ENCODE results near the gene CHCT1.

Gene CHCT1

GRCh38 chr17:60443713-60444112 is 21.4 kb downstream of the CHCT1 start:
- no peak for DNase-seq

DNA sequence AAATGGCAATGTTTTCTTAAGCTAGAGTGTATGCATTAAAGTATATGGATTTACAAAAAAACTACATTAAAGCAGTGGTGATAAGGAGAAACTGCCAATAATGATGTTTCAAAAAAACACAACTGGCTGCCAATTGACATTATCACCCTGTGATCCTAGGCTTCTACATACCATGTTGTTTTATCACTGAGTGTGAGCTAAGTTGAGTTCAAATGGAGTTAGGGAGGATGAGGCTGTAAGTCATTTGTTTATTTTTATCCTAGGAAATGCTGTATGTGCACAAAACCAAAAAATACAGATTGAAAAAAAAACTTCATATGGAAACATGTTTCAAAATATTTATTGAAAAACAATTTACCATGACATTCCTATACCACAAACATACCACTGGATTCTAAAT is 22.9 kb downstream of the CHCT1 start:
- no peak for DNase-seq

DNA sequence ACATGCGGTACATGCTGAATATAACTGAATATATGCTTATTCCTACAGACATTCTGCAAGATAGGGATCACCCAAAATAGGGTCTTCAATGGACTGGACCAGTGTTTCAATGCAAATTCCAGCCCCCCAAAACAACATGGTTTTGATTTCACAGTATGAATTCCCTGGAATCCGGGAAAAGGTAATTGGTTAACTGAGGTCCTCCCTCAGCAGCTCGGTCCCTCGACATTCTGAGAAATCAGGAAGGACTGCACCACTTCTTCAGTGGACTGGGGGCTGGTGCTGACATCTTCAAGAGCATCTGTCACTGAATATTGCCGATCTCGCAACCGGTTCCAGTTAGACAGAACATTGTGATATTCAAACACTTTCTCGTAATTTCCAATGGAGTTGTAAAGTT is 25.1 kb downstream of the CHCT1 start:
- DNase-seq, result no peak

- no peak for DNase-seq
These were observed 28.8 kb downstream of the CHCT1 start for GRCh38 chr17:60451071-60451470.

DNA sequence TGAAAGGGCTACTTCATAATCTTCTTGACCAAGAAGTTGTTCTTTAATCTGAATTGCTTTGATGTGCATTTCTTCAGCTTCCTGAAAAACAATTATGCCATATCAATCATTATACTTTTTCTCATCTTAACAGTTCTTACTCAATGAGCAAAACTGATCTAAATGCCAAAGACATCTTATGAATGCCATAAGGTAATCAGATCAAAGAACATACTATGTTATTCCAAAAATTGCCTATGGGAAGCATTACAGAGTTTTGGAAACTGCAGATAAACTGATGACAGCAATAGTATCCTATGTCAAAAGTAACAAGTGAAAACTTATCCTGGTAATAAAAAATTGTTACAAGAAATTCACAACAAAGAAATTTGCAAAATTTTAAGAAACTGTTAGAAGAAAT is 29.7 kb downstream of the CHCT1 start:
- no peak for DNase-seq

GRCh38 chr17:60455378-60455777 is 33.1 kb downstream of the CHCT1 start:
- no peak for DNase-seq

DNA sequence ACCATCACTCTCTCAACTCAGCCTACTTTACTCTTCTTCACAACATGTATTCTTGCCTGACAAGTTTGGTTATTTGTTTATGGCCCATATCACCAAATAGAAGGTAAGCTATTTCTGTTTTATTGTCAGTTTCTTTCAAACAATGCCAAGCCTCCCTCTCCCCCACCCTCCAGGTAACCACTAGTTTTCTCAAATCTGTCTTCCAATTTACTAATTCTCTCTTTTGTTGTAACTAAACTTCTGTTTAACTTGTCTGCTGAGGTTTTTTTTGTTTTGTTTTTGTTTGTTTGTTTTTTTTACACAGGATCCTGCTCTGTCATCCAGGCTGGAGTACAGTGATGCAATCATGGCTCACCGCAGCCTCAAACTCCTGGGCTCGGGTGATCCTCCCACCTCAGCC is 34.9 kb downstream of the CHCT1 start:
- no peak for DNase-seq

- DNase-seq, result no peak
These were observed 39.3 kb downstream of the CHCT1 start for GRCh38 chr17:60461584-60461983.

- no peak for DNase-seq
These were observed 41.0 kb downstream of the CHCT1 start for GRCh38 chr17:60463157-60463835.

GRCh38 chr17:60464343-60464742 is 42.1 kb downstream of the CHCT1 start:
- no peak for DNase-seq

DNA sequence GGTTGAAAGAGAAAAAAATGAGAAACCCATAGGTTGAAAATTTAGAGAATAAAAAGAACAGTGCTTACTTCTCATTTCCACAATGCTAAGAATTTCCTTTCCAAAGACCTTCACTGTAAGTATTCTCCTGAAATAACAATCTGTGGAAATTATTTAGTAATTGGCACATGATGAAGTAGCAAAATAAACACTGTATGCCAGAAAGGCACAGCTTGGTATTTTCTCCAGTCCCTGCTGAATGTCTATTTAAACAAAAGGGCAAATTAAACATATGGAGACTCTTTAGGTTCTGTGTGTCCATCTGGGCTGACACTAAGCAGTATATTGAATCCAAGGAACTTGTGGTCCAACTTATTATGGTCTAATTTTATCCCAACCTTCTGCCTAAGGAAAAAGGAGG is 46.1 kb downstream of the CHCT1 start:
- no peak for DNase-seq

DNA sequence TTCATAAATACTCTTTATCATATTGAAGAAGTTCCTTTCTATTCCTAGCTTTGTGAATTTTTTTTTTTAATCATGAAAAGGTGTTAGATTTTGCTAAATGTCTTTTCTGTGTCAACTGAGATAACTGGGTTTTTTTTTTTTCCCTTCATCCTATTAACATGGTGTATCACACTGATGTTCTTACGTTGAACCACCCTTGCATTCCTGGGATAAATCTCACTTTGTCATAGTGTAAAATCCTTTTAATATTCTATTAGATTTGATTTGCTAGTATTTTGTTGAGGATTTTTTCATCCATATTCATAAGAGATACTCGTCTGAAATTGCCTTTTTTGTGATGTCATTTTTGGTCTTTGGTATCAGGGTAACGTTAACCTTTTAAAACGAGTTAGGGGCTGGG is 49.2 kb downstream of the CHCT1 start:
- no peak for DNase-seq

- no peak for DNase-seq
These were observed 50.2 kb downstream of the CHCT1 start for GRCh38 chr17:60472449-60472848.

DNA sequence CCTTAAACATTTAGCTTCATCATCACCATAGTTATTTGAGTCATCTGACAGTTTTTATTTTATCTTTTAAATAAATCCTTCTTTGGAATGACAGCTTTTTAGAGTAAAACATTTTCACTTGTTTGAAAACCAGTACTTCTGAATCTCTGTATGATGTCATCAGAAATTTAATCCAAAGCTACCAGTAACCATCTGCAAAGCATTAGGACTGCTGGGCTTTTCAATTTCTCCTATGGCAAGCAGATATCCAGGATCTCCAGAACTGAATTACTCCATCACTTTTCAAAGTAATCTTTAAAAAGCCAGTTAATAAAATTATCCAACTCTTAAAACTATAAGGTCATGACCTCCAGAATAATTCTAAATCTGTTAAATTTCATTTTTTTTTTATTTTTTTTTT is 51.5 kb downstream of the CHCT1 start:
- no peak for DNase-seq
